Measurements from ENCODE around the gene SYTL2.

SYTL2 gene

GRCh38 chr11:85724748-85725465 is 86.0 kb downstream of the SYTL2 start:
- Histone ChIP-seq H3K36me3 (no peaks in the 10 kb centered on the region), H3K4me1 (no peaks in the 10 kb centered on the region), H3K9me3 (no peaks in the 10 kb centered on the region), H3K4me3 (ENCODE audit: low read depth, low read length) (no peak overlapping the region), H3K27me3 (peaks cover 16% of the 10 kb centered on the region)
- no peak for DNase-seq
- TF ChIP-seq CTCF (IDR thresholded peaks at IDR 0.05; ENCODE audit: low read depth, low read length): no peak

GRCh38 chr11:85723088-85723487 is 87.9 kb downstream of the SYTL2 start:
- DNase-seq: no peak
- Histone ChIP-seq H3K4me1 (no peaks in the 10 kb centered on the region), H3K9me3 (no peaks in the 10 kb centered on the region), H3K36me3 (no peaks in the 10 kb centered on the region), H3K4me3 (ENCODE audit: low read depth, low read length) (no peak overlapping the region), H3K27me3 (peaks cover 26% of the 10 kb centered on the region)
- TF ChIP-seq CTCF (IDR thresholded peaks at IDR 0.05; ENCODE audit: low read depth, low read length): no peak

GRCh38 chr11:85721191-85721590 is 89.8 kb downstream of the SYTL2 start:
- Histone ChIP-seq H3K4me1 (no peaks in the 10 kb centered on the region), H3K27me3 (peaks cover 29% of the 10 kb centered on the region), H3K36me3 (no peaks in the 10 kb centered on the region), H3K4me3 (ENCODE audit: low read depth, low read length) (no peak overlapping the region), H3K9me3 (no peaks in the 10 kb centered on the region)
- no peak for DNase-seq
- TF ChIP-seq CTCF (IDR thresholded peaks at IDR 0.05; ENCODE audit: low read depth, low read length): no peak

- Histone ChIP-seq H3K36me3 (no peaks in the 10 kb centered on the region), H3K4me3 (ENCODE audit: low read depth, low read length) (no peak overlapping the region), H3K27me3 (peaks cover 29% of the 10 kb centered on the region), H3K9me3 (no peaks in the 10 kb centered on the region), H3K4me1 (no peaks in the 10 kb centered on the region)
- TF ChIP-seq CTCF (IDR thresholded peaks at IDR 0.05; ENCODE audit: low read depth, low read length): no peak
- no peak for DNase-seq
Measured at GRCh38 chr11:85718991-85719807, 91.7 kb downstream of the SYTL2 start.

GRCh38 chr11:85718126-85718943 is 92.6 kb downstream of the SYTL2 start:
- DNase-seq: no peak
- no peaks in the 10 kb centered on the region for H3K4me1 ChIP-seq
- peaks cover 29% of the 10 kb centered on the region for H3K27me3 ChIP-seq
- H3K4me3 ChIP-seq (ENCODE audit: low read depth, low read length): no peak overlapping the region
- no peaks in the 10 kb centered on the region for H3K36me3 ChIP-seq
- TF ChIP-seq CTCF (IDR thresholded peaks at IDR 0.05; ENCODE audit: low read depth, low read length): no peak
- H3K9me3 ChIP-seq: no peaks in the 10 kb centered on the region

Data from BE2C (cell line).